SIG-M5 treated with dmso at 0.1 percent for 504 hours (cell line): Measurements from ENCODE around the gene SALL1.

Source experiments
- DNase-seq: peaks from one replicate; lab custom pipeline; 2025; ENCODE audit not compliant: unreplicated experiment; lab: John Stamatoyannopoulos, UW

The SALL1 gene

DNA sequence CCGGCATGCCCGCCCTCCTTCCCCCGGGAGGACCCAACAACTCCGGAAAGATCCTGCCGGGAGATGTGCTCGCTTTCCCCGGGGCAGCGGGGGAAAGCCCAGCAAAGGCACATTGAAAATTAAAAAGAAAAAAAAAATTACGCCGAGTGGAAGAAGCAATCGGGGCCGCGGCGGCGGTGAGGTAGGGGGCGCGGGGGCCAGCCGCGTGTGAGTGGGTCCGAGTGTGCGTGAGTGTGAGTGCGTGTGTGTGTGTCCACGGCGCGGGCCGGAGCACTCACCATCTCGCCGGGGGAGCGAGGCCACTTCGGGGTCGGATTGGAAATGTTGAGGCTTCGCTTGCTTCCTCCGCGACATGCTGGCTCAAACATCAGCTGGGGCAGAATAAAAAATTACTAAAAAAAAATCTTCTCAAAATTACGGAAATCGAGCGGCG is at the start of gene SALL1:
SALL1 (minus strand) TSS at position 383 of the 433 bp plus-strand sequence; CDS start at position 354, 29 bp downstream.
- DNase-seq: no peak

- DNase-seq: no peak
These were observed 49.7 kb upstream of the SALL1 start for GRCh38 chr16:51200793-51201192.

GRCh38 chr16:51197953-51198748 is 47.1 kb upstream of the SALL1 start:
- no peak for DNase-seq

- DNase-seq: no peak
These were observed 42.8 kb upstream of the SALL1 start for GRCh38 chr16:51193879-51194278.

GRCh38 chr16:51184702-51185433 is 33.8 kb upstream of the SALL1 start:
- DNase-seq: no peak

DNA sequence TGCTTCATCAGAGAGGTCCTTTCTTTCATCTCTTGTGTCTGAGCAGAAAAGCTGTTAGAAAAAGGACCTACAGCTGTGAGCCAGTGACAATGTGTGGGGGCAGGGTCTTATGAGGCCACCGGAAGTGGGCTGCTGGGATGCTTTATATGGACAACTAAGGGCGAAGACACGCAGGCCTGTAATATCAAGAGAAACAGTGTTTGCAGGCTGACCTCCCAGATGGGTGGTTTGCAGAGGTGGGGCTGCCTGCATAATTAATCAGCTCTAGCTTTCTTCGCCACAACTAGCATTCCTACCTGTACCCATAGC is 30.4 kb upstream of the SALL1 start:
- no peak for DNase-seq

DNA sequence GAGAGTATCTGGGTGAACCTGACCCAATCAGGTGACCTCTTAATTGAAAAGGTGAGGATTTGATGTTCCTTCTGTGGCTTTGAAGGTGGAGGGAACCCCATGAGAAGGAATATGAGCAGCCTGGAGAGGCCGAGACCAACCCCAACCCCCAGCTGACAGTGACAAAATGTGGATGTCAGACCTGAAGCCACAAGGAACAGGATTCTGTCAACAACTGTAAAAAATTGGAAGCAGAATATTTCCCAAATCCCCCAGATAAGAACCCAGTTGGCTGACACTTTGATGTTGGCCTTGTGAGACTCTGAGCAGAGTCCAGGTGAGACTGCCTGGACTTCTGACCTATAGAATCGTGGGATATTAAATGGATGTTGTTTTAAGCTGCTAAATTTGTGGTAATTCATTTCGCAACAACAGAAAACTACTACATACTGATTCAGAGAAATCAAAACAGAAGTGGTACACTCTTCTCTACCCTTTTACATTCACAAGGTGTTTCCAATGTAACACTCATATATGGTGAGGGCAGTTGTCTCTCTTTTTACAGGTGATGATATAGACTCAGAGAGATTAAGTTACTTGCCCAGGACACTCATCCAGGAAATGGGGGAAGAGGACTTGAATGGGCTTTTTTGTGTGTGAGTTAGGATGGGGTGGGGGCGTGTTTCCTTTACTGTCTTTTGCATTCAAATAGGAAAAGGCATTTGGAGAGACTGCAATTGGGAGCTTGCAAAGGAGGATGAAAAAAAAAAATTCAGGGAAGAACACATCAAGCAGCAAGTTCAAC is 29.8 kb upstream of the SALL1 start:
- no peak for DNase-seq

DNA sequence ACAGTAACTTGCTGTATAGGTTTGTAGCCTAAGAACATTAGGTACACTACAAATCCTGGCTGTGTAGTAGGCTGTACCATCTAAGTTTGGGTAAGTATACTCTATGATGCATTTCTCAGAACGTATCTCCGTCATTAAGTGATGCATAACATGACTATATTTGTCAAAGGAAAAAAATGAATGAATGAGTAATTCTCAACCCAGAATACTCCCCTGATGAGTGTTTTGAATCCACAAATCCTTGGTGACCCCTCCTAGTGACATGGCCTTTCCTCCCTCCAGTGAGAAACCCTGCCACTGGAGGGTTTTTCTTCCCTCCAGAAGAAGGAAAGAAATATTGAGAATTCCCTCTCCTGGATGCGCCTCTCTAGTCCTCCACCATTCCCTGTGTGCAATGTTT is 24.0 kb upstream of the SALL1 start:
- DNase-seq: no peak

DNA sequence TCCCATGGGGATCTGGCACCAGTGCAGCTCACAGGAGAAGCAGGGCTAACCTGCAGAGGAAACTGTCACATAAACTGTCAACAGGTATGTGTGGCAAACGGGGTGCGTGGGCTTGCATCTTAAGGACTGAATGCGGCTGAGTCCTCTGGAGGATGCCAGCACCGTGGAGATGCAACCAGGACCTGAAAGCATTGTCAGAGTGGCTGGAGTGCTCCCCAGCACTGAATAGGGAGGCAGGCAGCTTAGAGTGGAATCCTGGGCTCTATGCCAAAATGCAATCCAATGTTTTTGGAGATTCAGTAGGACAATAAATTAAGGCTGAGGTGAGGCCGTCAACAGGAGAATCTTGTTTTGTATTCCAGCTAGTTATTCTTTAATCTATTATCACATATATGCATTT is 21.3 kb upstream of the SALL1 start:
- no peak for DNase-seq

DNA sequence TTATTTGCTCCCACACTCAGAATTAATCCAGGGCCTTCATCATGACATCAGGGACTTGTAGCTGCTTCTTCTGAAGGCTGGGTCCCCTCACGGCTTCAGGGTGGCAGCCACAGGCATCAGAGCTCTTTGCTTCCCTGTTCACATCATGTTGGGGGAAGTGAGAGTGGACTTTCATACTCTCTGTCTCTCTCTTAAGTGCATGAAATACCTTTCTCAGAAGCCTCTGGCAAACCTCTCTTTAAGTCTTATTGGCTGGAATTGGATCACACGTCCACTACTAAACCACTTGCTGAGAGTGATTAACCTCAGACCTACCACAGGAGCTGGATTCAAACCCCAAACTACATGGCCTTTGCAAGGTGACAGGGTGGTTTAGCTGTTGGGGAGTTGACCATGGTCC is 17.7 kb upstream of the SALL1 start:
- no peak for DNase-seq

- DNase-seq: no peak
These were observed 16.3 kb upstream of the SALL1 start for GRCh38 chr16:51167170-51167895.

DNA sequence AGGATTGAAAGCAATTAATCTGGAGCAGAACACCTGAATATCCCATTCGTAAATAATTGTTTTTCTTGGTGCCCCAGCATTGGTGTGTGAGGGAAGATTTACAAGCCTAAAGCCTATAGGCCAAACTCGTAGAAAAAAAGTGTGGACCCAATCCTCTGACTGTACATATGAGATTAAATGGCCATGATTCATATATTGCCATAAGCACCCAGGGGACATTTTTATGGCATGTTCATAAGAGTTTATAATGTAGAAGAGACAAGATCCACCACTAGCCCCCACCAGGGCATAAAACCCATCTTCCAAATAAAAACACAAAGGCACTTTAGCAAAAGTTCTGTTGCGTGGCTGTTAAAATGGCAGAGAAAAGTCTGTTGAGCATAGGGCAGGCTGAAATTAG is 15.5 kb upstream of the SALL1 start:
- DNase-seq: no peak

- no peak for DNase-seq
These were observed 15.0 kb upstream of the SALL1 start for GRCh38 chr16:51166091-51166490.

- no peak for DNase-seq
These were observed 14.0 kb upstream of the SALL1 start for GRCh38 chr16:51165043-51165442.

GRCh38 chr16:51164574-51164973 is 13.5 kb upstream of the SALL1 start:
- no peak for DNase-seq

DNA sequence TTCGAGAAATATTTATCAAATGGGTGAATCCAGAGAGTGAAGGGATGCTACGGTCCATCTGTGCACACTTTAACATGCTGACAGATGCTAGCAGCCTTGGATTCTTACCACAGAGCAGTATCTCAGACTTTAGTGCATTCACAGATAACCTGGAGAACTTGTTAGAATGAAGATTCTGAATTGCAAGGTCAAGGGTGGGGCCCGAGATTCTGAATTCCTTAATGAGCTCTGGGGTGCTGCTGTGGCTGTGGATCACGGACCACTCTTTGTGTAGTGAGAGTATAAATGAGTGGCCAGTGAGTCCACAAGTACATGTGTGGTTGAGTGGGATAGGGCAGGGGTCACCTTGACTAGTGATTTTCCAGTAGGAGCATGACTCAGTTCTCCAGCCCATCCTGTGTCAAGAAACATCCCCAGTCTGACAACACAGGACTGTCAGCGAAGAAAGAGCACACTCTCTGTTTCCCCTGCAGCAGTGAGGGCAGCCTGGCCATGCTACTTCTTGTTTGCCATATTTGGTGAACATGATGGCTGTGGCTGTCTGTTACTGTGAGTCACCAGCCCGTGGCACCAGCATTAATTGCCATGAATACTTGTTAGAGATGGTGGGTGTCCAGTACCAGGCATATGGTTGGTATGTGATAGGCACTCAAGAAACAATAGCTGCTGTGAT is 13.0 kb upstream of the SALL1 start:
- no peak for DNase-seq

DNA sequence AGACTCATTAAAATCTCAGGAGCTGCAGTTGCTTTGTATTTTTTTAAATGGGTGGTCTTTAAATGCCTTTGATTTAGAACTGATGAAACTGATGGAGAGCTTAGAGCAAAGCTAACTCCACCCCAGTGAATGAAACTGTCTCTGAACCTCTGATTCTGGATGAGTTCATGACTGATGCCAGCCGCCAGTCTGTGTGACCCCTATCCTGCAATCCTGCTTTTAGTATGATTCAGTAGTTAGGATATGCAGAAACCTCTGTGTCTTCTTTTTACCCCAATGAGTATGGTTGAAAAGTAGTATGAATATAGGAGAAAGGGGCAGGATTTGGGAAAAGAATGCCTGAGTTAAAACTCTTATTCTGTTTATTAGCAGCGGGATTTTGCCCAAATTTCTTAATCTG is 12.3 kb upstream of the SALL1 start:
- no peak for DNase-seq

DNA sequence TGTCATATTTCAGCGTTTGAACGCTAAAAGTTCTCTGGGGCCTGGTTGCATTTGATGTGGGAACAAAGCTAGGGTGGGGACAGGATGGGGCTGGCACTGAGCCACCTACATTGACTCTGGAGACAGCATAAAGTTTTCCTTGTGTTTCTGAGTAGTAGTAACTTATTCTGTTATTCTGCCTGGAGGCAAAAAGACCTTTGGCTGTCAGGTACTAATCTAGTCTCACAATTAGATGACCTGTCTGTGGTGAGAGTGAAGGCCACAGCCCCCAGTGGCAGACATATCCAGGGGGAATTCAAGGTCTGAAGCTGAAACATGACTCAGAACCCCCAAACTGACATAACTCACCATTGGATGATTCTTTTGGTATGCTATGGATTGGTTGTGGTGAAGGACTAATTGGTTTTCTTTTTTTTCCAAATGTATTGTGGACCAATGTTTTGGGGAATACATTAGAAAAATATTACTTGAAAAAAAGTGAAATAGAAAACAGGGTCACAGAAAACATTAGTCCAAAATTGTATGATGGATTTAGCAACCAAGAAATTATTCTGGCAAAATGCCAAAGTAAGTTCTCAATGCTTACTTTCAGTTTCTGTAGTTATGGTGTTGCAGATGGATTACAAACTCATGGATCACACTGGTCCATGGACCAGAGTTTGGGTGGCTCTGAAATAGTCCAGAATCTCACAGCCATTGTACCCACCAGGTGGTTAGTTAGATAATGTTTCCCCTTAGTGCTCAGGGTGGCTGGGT is 10.5 kb upstream of the SALL1 start:
- no peak for DNase-seq

GRCh38 chr16:51159865-51160264 is 8.8 kb upstream of the SALL1 start:
- DNase-seq: no peak

DNA sequence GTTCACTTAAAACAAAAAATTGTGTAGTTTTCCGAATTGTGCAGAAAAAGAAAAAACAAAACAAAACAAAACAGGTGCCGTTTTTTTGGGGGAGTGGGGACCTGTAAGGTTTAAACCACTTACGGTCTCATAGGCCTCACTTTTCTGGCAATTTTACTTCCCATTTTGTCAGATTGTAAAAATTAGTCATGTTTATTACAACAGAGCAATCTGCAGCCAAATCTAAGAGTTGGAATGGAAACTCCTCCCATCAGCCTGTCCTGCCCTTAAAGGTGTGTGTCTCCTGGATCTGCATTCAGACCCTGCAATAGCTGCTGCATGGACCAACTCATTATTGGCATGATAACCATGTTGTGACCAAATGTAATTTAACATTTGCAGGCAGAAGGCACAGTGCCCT is 8.2 kb upstream of the SALL1 start:
- DNase-seq: no peak
